HCT116 (cell line): ENCODE results near the gene C1orf116. TPM values are rescaled to one million over a fixed set of nuclear protein-coding genes. Genes with fewer than 3 reads are reported as not detected.

Source experiments
- ATAC-seq: fragments of 200-7000 bp; cut with Tn5 transposase; 2 replicates; pipeline ENCODE4 v1.9.1; 2020; ENCODE audit warnings: mild to moderate bottlenecking, moderate library complexity
- BruUV-seq: library from RNA; stranded (reverse); fragments of 400-500 nt; replicated peaks from 2 replicates; lab custom pipeline; 2021; lab: Mats Ljungman, UMichigan
- CTCF ChIA-PET: fragments of 300-600 bp; sonication (Branson Sonifier 250); formaldehyde crosslinking; loops from one replicate; lab custom pipeline; 2021; ENCODE audit warnings: antibody characterized with exemption; lab: Charles Lee
- POLR2A ChIA-PET: fragments of 300-600, 350-600 bp; sonication (Branson Sonifier 250); formaldehyde crosslinking; loops from one replicate; lab custom pipeline; 2021; ENCODE audit warnings: antibody characterized with exemption; lab: Charles Lee
- RAD21 ChIA-PET, 2 experiments: fragments of 300-600 bp; sonication (Branson Sonifier 250); formaldehyde crosslinking; loops; one replicate each; lab custom pipeline; 2023; ENCODE audit warnings: low total read pairs in 2 of 2; ENCODE audit not compliant: uncharacterized antibody in 2 of 2, unreplicated experiment in 2 of 2, low non-redundant PET in 1 of 2; lab: Charles Lee
- DNase-seq: peaks from one replicate; pipeline ENCODE4 v3.0.0-alpha.2; 2010; ENCODE audit warnings: low read depth, low spot score
- H2AFZ ChIP-seq: fragments of 200-600 bp; shearing (Covaris generic), sonication (generic); 2 replicates; pipeline ENCODE4 v1.6.1; 2017; ENCODE audit warnings: low read depth, mixed run types, mixed read lengths, antibody characterized with exemption, low read length; ENCODE audit not compliant: poor library complexity, severe bottlenecking
- H3K27ac ChIP-seq: 2 replicates; pipeline ENCODE4 v1.5.1; 2012; ENCODE audit warnings: low read depth, low read length
- H3K27me3 ChIP-seq: fragments of 200-600 bp; sonication (generic); 2 replicates; pipeline ENCODE4 v1.6.1; 2016; ENCODE audit warnings: mixed run types, low read length, mixed read lengths; ENCODE audit not compliant: insufficient read depth
- H3K36me3 ChIP-seq, 2 experiments: fragments of 200-500 bp in 1 of 2; fragments of 200-600 bp in 1 of 2; sonication (Bioruptor generic) in 1 of 2; sonication (generic) in 1 of 2; 2 replicates each; pipeline versions ENCODE4 v1.5.1 to v1.6.1; 2014 to 2016; ENCODE audit warnings: low read length in 2 of 2, inconsistent platforms in 1 of 2, mixed read lengths in 1 of 2, mixed run types in 1 of 2; ENCODE audit not compliant: insufficient read depth in 2 of 2, control insufficient read depth in 1 of 2
- H3K4me1 ChIP-seq, 2 experiments: fragments of 200-600 bp in 1 of 2; sonication (generic) in 1 of 2; 2 replicates each; pipeline versions ENCODE4 v1.5.1 to v1.6.1; 2012 to 2017; ENCODE audit warnings: low read length in 2 of 2, inconsistent platforms in 1 of 2, mild to moderate bottlenecking in 1 of 2, mixed read lengths in 1 of 2, mixed run types in 1 of 2, moderate library complexity in 1 of 2; ENCODE audit not compliant: insufficient read depth in 2 of 2, control insufficient read depth in 1 of 2
- H3K4me2 ChIP-seq: fragments of 200-600 bp; sonication (generic); 2 replicates; pipeline ENCODE4 v1.6.1; 2017; ENCODE audit warnings: mixed run types, low read length, mixed read lengths
- H3K4me3 ChIP-seq, 2 experiments: fragments of 200-600 bp in 1 of 2; sonication (generic) in 1 of 2; replicated peaks in 1 of 2; 2 replicates each; pipeline ENCODE4 v1.5.1; 2011 to 2016; ENCODE audit warnings: low read length in 2 of 2, control low read depth in 1 of 2, low read depth in 1 of 2, mild to moderate bottlenecking in 1 of 2, mixed read lengths in 1 of 2, mixed run types in 1 of 2
- H3K79me2 ChIP-seq: fragments of 200-600 bp; sonication (generic); 2 replicates; pipeline ENCODE4 v1.6.1; 2017; ENCODE audit warnings: mild to moderate bottlenecking, mixed run types, low read length, moderate library complexity, mixed read lengths; ENCODE audit not compliant: insufficient read depth
- H3K9ac ChIP-seq: fragments of 200-600 bp; sonication (generic); 2 replicates; pipeline ENCODE4 v1.6.1; 2016; ENCODE audit warnings: low read length, mixed read lengths
- H3K9me2 ChIP-seq: fragments of 200-600 bp; sonication (generic), shearing (Covaris generic); 2 replicates; pipeline ENCODE4 v1.6.1; 2017; ENCODE audit warnings: mixed run types, mild to moderate bottlenecking, moderate library complexity; ENCODE audit not compliant: insufficient read depth
- H3K9me3 ChIP-seq, 2 experiments: fragments of 200-500 bp in 1 of 2; fragments of 200-600 bp in 1 of 2; sonication (Bioruptor generic) in 1 of 2; sonication (generic) in 1 of 2; 2 replicates each; pipeline ENCODE4 v1.6.1; 2014 to 2017; ENCODE audit warnings: low read length in 2 of 2, mixed read lengths in 2 of 2, inconsistent platforms in 1 of 2, low read depth in 1 of 2, mild to moderate bottlenecking in 1 of 2, mixed run types in 1 of 2, moderate library complexity in 1 of 2; ENCODE audit not compliant: control insufficient read depth in 1 of 2, insufficient read depth in 1 of 2
- H4K20me1 ChIP-seq: fragments of 200-600 bp; sonication (generic), shearing (Covaris generic); 2 replicates; pipeline ENCODE4 v1.6.1; 2017; ENCODE audit warnings: mixed run types, mild to moderate bottlenecking, moderate library complexity; ENCODE audit not compliant: insufficient read depth
- EGR1 ChIP-seq: IDR thresholded peaks from 2 replicates; pipeline ENCODE4 v1.6.1; 2012; ENCODE audit warnings: low read depth
- ELF1 ChIP-seq: IDR thresholded peaks from 2 replicates; pipeline ENCODE4 v1.6.1; 2012; ENCODE audit warnings: low read depth, borderline replicate concordance
- EZH2 ChIP-seq: fragments of 200-600 bp; sonication (generic); IDR thresholded peaks from 2 replicates; pipeline ENCODE4 v1.6.1; 2017; ENCODE audit warnings: antibody characterized with exemption, mixed run types
- EZH2phosphoT487 ChIP-seq: fragments of 200-600 bp; IDR thresholded peaks from 2 replicates; pipeline ENCODE4 v1.6.1; 2018; ENCODE audit warnings: antibody characterized with exemption, borderline replicate concordance
- YY1 ChIP-seq: IDR thresholded peaks from 2 replicates; pipeline ENCODE4 v1.6.1; 2011; ENCODE audit warnings: low read length, low read depth, moderate library complexity, mild to moderate bottlenecking; ENCODE audit not compliant: insufficient replicate concordance; ENCODE audit errors: extremely low read depth
- intact Hi-C: fragments of 100-400 bp; cut with micrococcal nuclease; formaldehyde crosslinking; loops from 2 replicates; pipeline ENCODE4 v1.10.0; 2022
- total RNA-seq: library from RNA; stranded (reverse); gene quantifications from one replicate; pipeline ENCODE4 v1.2.1, GENCODE V29; 2021; ENCODE audit not compliant: unreplicated experiment
- TF ChIP-seq, protein P1 (sequence below), 3 experiments: fragments of 200-600 bp in 1 of 3; sonication (generic) in 1 of 3; IDR thresholded peaks in 2 of 3; conservative IDR thresholded peaks in 1 of 3; 2 replicates each; pipeline ENCODE4 v1.5.1; 2012 to 2017; ENCODE audit warnings: low read depth in 2 of 3, low read length in 2 of 3, antibody characterized with exemption in 1 of 3, borderline replicate concordance in 1 of 3, control low read depth in 1 of 3, mild to moderate bottlenecking in 1 of 3, mixed read lengths in 1 of 3, mixed run types in 1 of 3, moderate library complexity in 1 of 3; ENCODE audit not compliant: insufficient read depth in 1 of 3

Gene C1orf116
- total RNA-seq, 1 experiment from 2014 or later, result 3.6 TPM

DNA sequence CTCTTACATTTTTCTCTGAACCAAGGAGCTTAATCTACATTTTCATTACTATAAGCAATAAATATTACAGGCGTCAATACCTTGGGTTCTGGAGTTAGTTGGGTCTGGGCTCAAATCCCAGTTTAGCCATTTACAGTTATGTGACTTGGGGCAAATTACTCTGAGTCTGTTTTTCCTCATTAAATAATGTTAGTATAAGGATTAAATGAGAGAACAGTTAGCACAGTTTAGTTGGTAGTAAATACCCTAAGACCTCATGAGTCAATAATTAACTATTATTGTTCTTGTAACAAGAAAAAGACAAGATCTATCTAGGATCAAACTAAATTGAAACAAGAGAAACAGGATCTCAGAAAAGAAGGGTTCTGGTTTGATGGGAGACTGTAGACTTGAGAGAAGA, 4.6 kb downstream of the C1orf116 start:
- no peak for ATAC-seq
- TF ChIP-seq EZH2 (no peak), ELF1 (no peak), EZH2phosphoT487 (no peak), EGR1 (no peak), YY1 (no peak)
- TF ChIP-seq, protein P1, sequence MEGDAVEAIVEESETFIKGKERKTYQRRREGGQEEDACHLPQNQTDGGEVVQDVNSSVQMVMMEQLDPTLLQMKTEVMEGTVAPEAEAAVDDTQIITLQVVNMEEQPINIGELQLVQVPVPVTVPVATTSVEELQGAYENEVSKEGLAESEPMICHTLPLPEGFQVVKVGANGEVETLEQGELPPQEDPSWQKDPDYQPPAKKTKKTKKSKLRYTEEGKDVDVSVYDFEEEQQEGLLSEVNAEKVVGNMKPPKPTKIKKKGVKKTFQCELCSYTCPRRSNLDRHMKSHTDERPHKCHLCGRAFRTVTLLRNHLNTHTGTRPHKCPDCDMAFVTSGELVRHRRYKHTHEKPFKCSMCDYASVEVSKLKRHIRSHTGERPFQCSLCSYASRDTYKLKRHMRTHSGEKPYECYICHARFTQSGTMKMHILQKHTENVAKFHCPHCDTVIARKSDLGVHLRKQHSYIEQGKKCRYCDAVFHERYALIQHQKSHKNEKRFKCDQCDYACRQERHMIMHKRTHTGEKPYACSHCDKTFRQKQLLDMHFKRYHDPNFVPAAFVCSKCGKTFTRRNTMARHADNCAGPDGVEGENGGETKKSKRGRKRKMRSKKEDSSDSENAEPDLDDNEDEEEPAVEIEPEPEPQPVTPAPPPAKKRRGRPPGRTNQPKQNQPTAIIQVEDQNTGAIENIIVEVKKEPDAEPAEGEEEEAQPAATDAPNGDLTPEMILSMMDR (IDR thresholded peaks at IDR 0.05 in 2 of 3, conservative IDR thresholded peaks at IDR 0.05 in 1 of 3; ENCODE audit: borderline replicate concordance in 1 of 3, insufficient read depth in 1 of 3, low read depth in 2 of 3, low read length in 2 of 3), result no peak
- Histone ChIP-seq H3K36me3 (no peaks in the 10 kb centered on the region; a peak in 1 of 4 replicates), H3K9me2 (no peaks in the 10 kb centered on the region), H4K20me1 (no peaks in the 10 kb centered on the region), H3K4me3 (peak overlapping the region in 1 of 2 experiments; percentile 34; a peak in 3 of 4 replicates), H3K9ac (peak overlapping the region; percentile 65), H3K4me1 (peaks cover 45 to 97% of the 10 kb centered on the region in 2 experiments), H2AFZ (no peak overlapping the region), H3K27me3 (no peaks in the 10 kb centered on the region), H3K4me2 (peak overlapping the region; percentile 68), H3K27ac (peak overlapping the region; percentile 23; the same call in 1 of the 2 replicates), H3K79me2 (peaks cover 3% of the 10 kb centered on the region; the same call in 1 of the 2 replicates), H3K9me3 (no peaks in the 10 kb centered on the region)
- DNase-seq, result no peak
- no TSS peak for BruUV-seq
- ChIA-PET CTCF (no interaction called here), RAD21 (no interaction called here), POLR2A (no interaction called here)
- intact Hi-C loops, result no loop called here
